ENCODE measurements around the gene ACACA. TPM values are rescaled to one million over a fixed set of nuclear protein-coding genes. Genes with fewer than 3 reads are reported as not detected.
"Not testable (repeated sequence)": the region's sequence is repeated elsewhere in the genome, so short reads cannot be mapped to it uniquely, and the experiment has no call there.

The ACACA gene
- total RNA-seq, 6 experiments from 2014 or later, result 37.7 to 43.0 (median 40.7) TPM

- Mint-ChIP-seq H3K36me3 (ENCODE audit: low read depth) (no peaks in the 10 kb centered on the region), H3K9me3 (no peaks in the 10 kb centered on the region), H3K4me1 (ENCODE audit: low read depth) (peaks cover 8% of the 10 kb centered on the region), H3K4me3 (no peak overlapping the region), H3K27me3 (ENCODE audit: insufficient read depth) (no peaks in the 10 kb centered on the region), H3K27ac (no peak overlapping the region)
- no peak for DNase-seq
- TF ChIP-seq CTCF (IDR thresholded peaks at IDR 0.05), result no peak
Measured at GRCh38 chr17:37144075-37144701, 262.4 kb downstream of the ACACA start.

- H3K36me3 Mint-ChIP-seq (ENCODE audit: low read depth); DNase-seq; H3K4me1 Mint-ChIP-seq (ENCODE audit: low read depth); H3K27ac Mint-ChIP-seq; H3K4me3 Mint-ChIP-seq; H3K9me3 Mint-ChIP-seq; H3K27me3 Mint-ChIP-seq (ENCODE audit: insufficient read depth): not testable (repeated sequence)
Measured at GRCh38 chr17:37143558-37143957, 263.1 kb downstream of the ACACA start.

- no peak for TF ChIP-seq CTCF (IDR thresholded peaks at IDR 0.05)
- Mint-ChIP-seq H3K4me1 (ENCODE audit: low read depth) (peaks cover 6% of the 10 kb centered on the region), H3K27ac (no peak overlapping the region), H3K36me3 (ENCODE audit: low read depth) (no peaks in the 10 kb centered on the region), H3K9me3 (no peaks in the 10 kb centered on the region), H3K4me3 (no peak overlapping the region), H3K27me3 (ENCODE audit: insufficient read depth) (no peaks in the 10 kb centered on the region; the same call in 1 of the 2 replicates)
- DNase-seq, result no peak
Measured at GRCh38 chr17:37142294-37142896, 264.2 kb downstream of the ACACA start.

GRCh38 chr17:37138571-37139120 is 268.0 kb downstream of the ACACA start:
- TF ChIP-seq CTCF (IDR thresholded peaks at IDR 0.05), result no peak
- H3K4me1 Mint-ChIP-seq (ENCODE audit: low read depth), result no peaks in the 10 kb centered on the region
- no peaks in the 10 kb centered on the region for H3K36me3 Mint-ChIP-seq (ENCODE audit: low read depth)
- no peaks in the 10 kb centered on the region; the same call in 1 of the 2 replicates for H3K27me3 Mint-ChIP-seq (ENCODE audit: insufficient read depth)
- no peaks in the 10 kb centered on the region for H3K9me3 Mint-ChIP-seq
- no peak overlapping the region for H3K27ac Mint-ChIP-seq
- H3K4me3 Mint-ChIP-seq, result no peak overlapping the region
- no peak for DNase-seq

- no peak for TF ChIP-seq CTCF (IDR thresholded peaks at IDR 0.05)
- no peak overlapping the region for H3K27ac Mint-ChIP-seq
- H3K4me1 Mint-ChIP-seq (ENCODE audit: low read depth), result no peaks in the 10 kb centered on the region
- no peaks in the 10 kb centered on the region for H3K36me3 Mint-ChIP-seq (ENCODE audit: low read depth)
- no peak overlapping the region for H3K4me3 Mint-ChIP-seq
- H3K27me3 Mint-ChIP-seq (ENCODE audit: insufficient read depth), result no peaks in the 10 kb centered on the region; the same call in 1 of the 2 replicates
- no peak for DNase-seq
- H3K9me3 Mint-ChIP-seq, result no peaks in the 10 kb centered on the region
Measured at GRCh38 chr17:37137906-37138514, 268.6 kb downstream of the ACACA start.

All from HFFc6 (cell line).